Medulla oblongata (tissue), 1 donor: ENCODE measurements around the gene NEMF.
"Not testable (repeated sequence)": the region's sequence is repeated elsewhere in the genome, so short reads cannot be mapped to it uniquely, and the experiment has no call there.

Experiments
- DNase-seq: peaks from one replicate; pipeline ENCODE4 v3.0.0-alpha.2; 2015; ENCODE audit errors: extremely low spot score

NEMF gene

GRCh38 chr14:49852301-49853157, at the start of gene NEMF:
NEMF (minus strand) TSS chr14:49852788; CDS start chr14:49852753, 35 bp downstream.
- DNase-seq, result peak; percentile 97

GRCh38 chr14:49900973-49901372, 48.4 kb upstream of the NEMF start:
- no peak for DNase-seq

- DNase-seq, result no peak
Measured at GRCh38 chr14:49898485-49898884, 45.9 kb upstream of the NEMF start.

GRCh38 chr14:49897965-49898364, 45.4 kb upstream of the NEMF start:
- DNase-seq, result no peak

GRCh38 chr14:49897414-49897813, 44.8 kb upstream of the NEMF start:
- DNase-seq, result no peak

GRCh38 chr14:49896966-49897365, 44.4 kb upstream of the NEMF start:
- DNase-seq, result no peak

GRCh38 chr14:49896272-49896671, 43.7 kb upstream of the NEMF start:
- DNase-seq, result not testable (repeated sequence)

GRCh38 chr14:49895480-49895879, 42.9 kb upstream of the NEMF start:
- DNase-seq, result no peak

- not testable (repeated sequence) for DNase-seq
Measured at GRCh38 chr14:49894214-49895107, 41.9 kb upstream of the NEMF start.

GRCh38 chr14:49893309-49894213, 41.0 kb upstream of the NEMF start:
- peak; percentile 8 for DNase-seq

- DNase-seq, result peak; percentile 98
Measured at GRCh38 chr14:49892636-49893308, 40.2 kb upstream of the NEMF start, which contains the start of gene ARF6. ARF6 (plus strand) TSS chr14:49893082; CDS start chr14:49893737, 655 bp downstream.

GRCh38 chr14:49892301-49892635, 39.7 kb upstream of the NEMF start:
- peak; percentile 83 for DNase-seq

GRCh38 chr14:49888293-49888692, 35.7 kb upstream of the NEMF start:
- no peak for DNase-seq

GRCh38 chr14:49886523-49886922, 33.9 kb upstream of the NEMF start:
- DNase-seq, result no peak

- no peak for DNase-seq
Measured at GRCh38 chr14:49882826-49883694, 30.5 kb upstream of the NEMF start.

GRCh38 chr14:49881350-49882001, 28.9 kb upstream of the NEMF start:
- no peak for DNase-seq

GRCh38 chr14:49880267-49881064, 27.9 kb upstream of the NEMF start:
- no peak for DNase-seq

- DNase-seq, result no peak
Measured at GRCh38 chr14:49879646-49880204, 27.1 kb upstream of the NEMF start.
